HepG2 (cell line): Measurements from ENCODE around the gene XAB2. TPM values are rescaled to one million over a fixed set of nuclear protein-coding genes. Genes with fewer than 3 reads are reported as not detected.

ENCODE experiments used
- ATF7-NPFF ChIP-seq: sonication (generic); formaldehyde crosslinking; IDR thresholded peaks from 2 replicates; pipeline ENCODE4 v1.8.1; 2023; ENCODE audit warnings: mild to moderate bottlenecking, low read depth, missing genetic modification reagents, moderate library complexity
- CEBPB ChIP-seq: IDR thresholded peaks from 2 replicates; pipeline ENCODE4 v1.6.1; 2011; ENCODE audit warnings: low read depth, low read length, improper control_type of control experiment, borderline replicate concordance
- CHD2 ChIP-seq: IDR thresholded peaks from 2 replicates; pipeline ENCODE4 v1.6.1; 2011; ENCODE audit warnings: low read depth, low read length, improper control_type of control experiment
- ELF1 ChIP-seq: sonication (generic); formaldehyde crosslinking; IDR thresholded peaks from 2 replicates; pipeline ENCODE4 v1.4.0; 2020; ENCODE audit warnings: missing genetic modification reagents
- GABPB1 ChIP-seq: IDR thresholded peaks from 2 replicates; pipeline ENCODE4 v1.6.1; 2016; ENCODE audit warnings: mild to moderate bottlenecking, missing genetic modification reagents, moderate library complexity, missing compliant biosample characterization
- GFI1 ChIP-seq: sonication (generic); formaldehyde crosslinking; IDR thresholded peaks from 2 replicates; pipeline ENCODE4 v1.5.0; 2020; ENCODE audit warnings: missing genetic modification reagents, mild to moderate bottlenecking, borderline replicate concordance
- KAT8 ChIP-seq: IDR thresholded peaks from 2 replicates; pipeline ENCODE4 v1.6.1; 2016; ENCODE audit warnings: missing genetic modification reagents, missing compliant biosample characterization
- KLF16 ChIP-seq, 2 experiments: sonication (generic) in 1 of 2; formaldehyde crosslinking in 1 of 2; IDR thresholded peaks; 2 replicates each; pipeline versions ENCODE4 v1.6.1 to v1.8.0; 2016 to 2023; ENCODE audit warnings: missing genetic modification reagents in 2 of 2, missing compliant biosample characterization in 1 of 2
- MXD4 ChIP-seq: IDR thresholded peaks from 2 replicates; pipeline ENCODE4 v1.6.1; 2016; ENCODE audit warnings: mild to moderate bottlenecking, missing biosample characterization, missing genetic modification reagents
- PITX1 ChIP-seq: sonication (generic); formaldehyde crosslinking; IDR thresholded peaks from 2 replicates; pipeline ENCODE4 v1.5.1; 2020; ENCODE audit warnings: mild to moderate bottlenecking, missing genetic modification reagents
- POLR2A ChIP-seq, 2 experiments: IDR thresholded peaks; 2 replicates each; pipeline ENCODE4 v1.6.1; 2011; ENCODE audit warnings: low read depth in 2 of 2, low read length in 2 of 2, mild to moderate bottlenecking in 1 of 2, moderate library complexity in 1 of 2; ENCODE audit not compliant: insufficient read depth in 1 of 2
- ZNF136 ChIP-seq: sonication (generic); formaldehyde crosslinking; IDR thresholded peaks from 2 replicates; pipeline ENCODE4 v1.8.1; 2022; ENCODE audit warnings: low read depth, mild to moderate bottlenecking, moderate library complexity, missing genetic modification reagents
- ZNF260 ChIP-seq: sonication (generic); formaldehyde crosslinking; IDR thresholded peaks from 2 replicates; pipeline ENCODE4 v1.4.0; 2020; ENCODE audit warnings: missing genetic modification reagents, low read depth, mild to moderate bottlenecking, borderline replicate concordance
- ZNF44 ChIP-seq: sonication (generic); formaldehyde crosslinking; IDR thresholded peaks from 2 replicates; pipeline ENCODE4 v1.5.1; 2020; ENCODE audit warnings: mild to moderate bottlenecking, missing genetic modification reagents
- ZNF468 ChIP-seq: sonication (generic); formaldehyde crosslinking; IDR thresholded peaks from 2 replicates; pipeline ENCODE4 v1.8.0; 2022; ENCODE audit warnings: mild to moderate bottlenecking, moderate library complexity, missing genetic modification reagents
- ZSCAN9 ChIP-seq: IDR thresholded peaks from 2 replicates; pipeline ENCODE4 v1.6.1; 2016; ENCODE audit warnings: borderline replicate concordance
- polyA plus RNA-seq, 8 experiments: library from polyadenylated mRNA; depleted of rRNA in 3 of 8; stranded (reverse) in 7 of 8; unstranded in 1 of 8; fragments of >200 nt; fragmentation: Illumina TruSeq in 4 of 8; extraction: Trizol in 4 of 8; gene quantifications; 2 replicates each; pipeline versions ENCODE4 v1.2.1 to v1.2.3, GENCODE V29; 2011 to 2016; ENCODE audit warnings: low read depth in 4 of 8, missing spikeins in 1 of 8, mixed read lengths in 1 of 8; ENCODE audit not compliant: insufficient read depth in 1 of 8
- total RNA-seq, 5 experiments: library from RNA; depleted of rRNA; stranded (reverse); fragments of >200 nt; fragmentation: Illumina TruSeq; extraction: Trizol; gene quantifications; 2 replicates each; pipeline ENCODE4 v1.2.3, GENCODE V29; 2016; ENCODE audit warnings: low read depth in 1 of 5
- TF ChIP-seq, protein P1 (sequence below): sonication (generic); formaldehyde crosslinking; IDR thresholded peaks from 2 replicates; pipeline ENCODE4 v1.5.0; 2020; ENCODE audit warnings: mild to moderate bottlenecking, missing genetic modification reagents
- TF ChIP-seq, protein P2 (sequence below): sonication (generic); formaldehyde crosslinking; IDR thresholded peaks from 2 replicates; pipeline ENCODE4 v1.5.0; 2020; ENCODE audit warnings: mild to moderate bottlenecking, missing genetic modification reagents, borderline replicate concordance
- TF ChIP-seq, protein P3 (sequence below): sonication (generic); formaldehyde crosslinking; IDR thresholded peaks from 2 replicates; pipeline ENCODE4 v1.4.0; 2020; ENCODE audit warnings: missing genetic modification reagents
- TF ChIP-seq, protein P4 (sequence below): sonication (generic); formaldehyde crosslinking; IDR thresholded peaks from 2 replicates; pipeline ENCODE4 v1.8.0; 2022; ENCODE audit warnings: mild to moderate bottlenecking, missing genetic modification reagents, moderate library complexity

Gene XAB2
- total and polyA plus RNA-seq, 2 of the 13 experiments (the other 11 are each of a cell fraction or from before 2014, with no cell fraction given) = 6.2 to 23.9 TPM

DNA sequence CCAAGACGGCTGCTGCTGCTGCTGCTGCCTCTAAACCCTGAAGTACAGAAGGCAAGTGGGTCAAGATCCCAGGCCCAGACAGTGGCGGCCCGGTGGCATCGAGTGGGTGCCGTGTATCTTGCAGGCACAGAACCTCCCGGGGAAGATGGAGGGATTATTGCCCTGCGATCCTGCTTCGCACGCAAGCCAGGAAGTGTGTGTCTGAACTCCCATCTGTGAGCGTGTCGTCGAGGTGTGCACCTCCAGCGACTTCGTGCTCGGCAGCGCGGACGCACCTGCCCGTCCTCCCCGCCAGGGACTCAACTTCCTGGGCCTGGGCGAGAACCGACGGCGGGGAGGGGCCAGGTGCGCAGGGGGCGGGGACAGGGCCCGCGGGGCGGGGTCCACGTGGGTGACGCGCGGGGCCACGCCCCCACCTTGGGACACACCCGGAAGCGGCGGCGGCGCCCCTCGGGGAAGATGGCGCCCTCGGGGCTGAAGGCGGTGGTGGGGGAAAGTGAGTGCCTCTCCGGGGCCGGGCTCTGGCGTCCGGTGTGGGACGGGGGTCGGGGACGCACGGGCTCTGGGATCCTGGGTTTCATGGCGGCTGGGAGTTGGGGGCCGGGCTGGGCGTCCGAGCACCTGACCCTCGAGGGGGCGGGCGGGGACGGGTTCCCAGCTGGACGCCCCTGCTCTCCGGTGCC is 7.5 kb upstream of the XAB2 start, which contains the start of gene STXBP2 (continued):
- TF ChIP-seq, protein P1, sequence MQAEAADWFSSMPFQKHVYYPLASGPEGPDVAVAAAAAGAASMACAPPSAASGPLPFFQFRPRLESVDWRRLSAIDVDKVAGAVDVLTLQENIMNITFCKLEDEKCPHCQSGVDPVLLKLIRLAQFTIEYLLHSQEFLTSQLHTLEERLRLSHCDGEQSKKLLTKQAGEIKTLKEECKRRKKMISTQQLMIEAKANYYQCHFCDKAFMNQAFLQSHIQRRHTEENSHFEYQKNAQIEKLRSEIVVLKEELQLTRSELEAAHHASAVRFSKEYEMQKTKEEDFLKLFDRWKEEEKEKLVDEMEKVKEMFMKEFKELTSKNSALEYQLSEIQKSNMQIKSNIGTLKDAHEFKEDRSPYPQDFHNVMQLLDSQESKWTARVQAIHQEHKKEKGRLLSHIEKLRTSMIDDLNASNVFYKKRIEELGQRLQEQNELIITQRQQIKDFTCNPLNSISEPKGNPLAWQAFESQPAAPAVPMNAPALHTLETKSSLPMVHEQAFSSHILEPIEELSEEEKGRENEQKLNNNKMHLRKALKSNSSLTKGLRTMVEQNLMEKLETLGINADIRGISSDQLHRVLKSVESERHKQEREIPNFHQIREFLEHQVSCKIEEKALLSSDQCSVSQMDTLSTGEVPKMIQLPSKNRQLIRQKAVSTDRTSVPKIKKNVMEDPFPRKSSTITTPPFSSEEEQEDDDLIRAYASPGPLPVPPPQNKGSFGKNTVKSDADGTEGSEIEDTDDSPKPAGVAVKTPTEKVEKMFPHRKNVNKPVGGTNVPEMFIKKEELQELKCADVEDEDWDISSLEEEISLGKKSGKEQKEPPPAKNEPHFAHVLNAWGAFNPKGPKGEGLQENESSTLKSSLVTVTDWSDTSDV (CRISPR knock-in tag) = no peak
- TF ChIP-seq PITX1 (CRISPR knock-in tag) (no peak), POLR2A (IDR thresholded peaks at IDR 0.05; ENCODE audit: insufficient read depth in 1 of 2, low read depth in 2 of 2, low read length in 2 of 2) (peak in 1 of 2 experiments; percentile 83), ZSCAN9 (CRISPR knock-in tag) (peak; percentile 57; the same call in 1 of the 2 replicates), ZNF260 (CRISPR knock-in tag) (no peak), ZNF44 (CRISPR knock-in tag) (no peak), CEBPB (peak; percentile 57; the same call in 1 of the 2 replicates), GFI1 (no peak), KLF16 (CRISPR knock-in tag; IDR thresholded peaks at IDR 0.05) (peak in 1 of 2 experiments; percentile 26; a peak in 1 of 4 replicates), CHD2 (no peak), ZNF468 (CRISPR knock-in tag) (no peak), ATF7-NPFF (CRISPR knock-in tag) (peak; percentile 80), MXD4 (peak; percentile 61; the same call in 1 of the 2 replicates), ZNF136 (CRISPR knock-in tag) (no peak), KAT8 (peak; percentile 40; the same call in 1 of the 2 replicates), GABPB1 (CRISPR knock-in tag) (peak; percentile 75), ELF1 (CRISPR knock-in tag) (peak; percentile 92)
- TF ChIP-seq, protein P2, sequence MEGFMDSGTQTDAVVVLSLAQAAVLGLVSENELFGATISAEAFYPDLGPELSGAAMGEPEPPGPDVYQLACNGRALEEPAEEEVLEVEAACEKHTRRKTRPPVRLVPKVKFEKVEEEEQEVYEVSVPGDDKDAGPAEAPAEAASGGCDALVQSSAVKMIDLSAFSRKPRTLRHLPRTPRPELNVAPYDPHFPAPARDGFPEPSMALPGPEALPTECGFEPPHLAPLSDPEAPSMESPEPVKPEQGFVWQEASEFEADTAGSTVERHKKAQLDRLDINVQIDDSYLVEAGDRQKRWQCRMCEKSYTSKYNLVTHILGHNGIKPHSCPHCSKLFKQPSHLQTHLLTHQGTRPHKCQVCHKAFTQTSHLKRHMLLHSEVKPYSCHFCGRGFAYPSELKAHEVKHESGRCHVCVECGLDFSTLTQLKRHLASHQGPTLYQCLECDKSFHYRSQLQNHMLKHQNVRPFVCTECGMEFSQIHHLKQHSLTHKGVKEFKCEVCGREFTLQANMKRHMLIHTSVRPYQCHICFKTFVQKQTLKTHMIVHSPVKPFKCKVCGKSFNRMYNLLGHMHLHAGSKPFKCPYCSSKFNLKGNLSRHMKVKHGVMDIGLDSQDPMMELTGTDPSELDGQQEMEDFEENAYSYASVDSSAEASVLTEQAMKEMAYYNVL (CRISPR knock-in tag) = no peak
- TF ChIP-seq, protein P3, sequence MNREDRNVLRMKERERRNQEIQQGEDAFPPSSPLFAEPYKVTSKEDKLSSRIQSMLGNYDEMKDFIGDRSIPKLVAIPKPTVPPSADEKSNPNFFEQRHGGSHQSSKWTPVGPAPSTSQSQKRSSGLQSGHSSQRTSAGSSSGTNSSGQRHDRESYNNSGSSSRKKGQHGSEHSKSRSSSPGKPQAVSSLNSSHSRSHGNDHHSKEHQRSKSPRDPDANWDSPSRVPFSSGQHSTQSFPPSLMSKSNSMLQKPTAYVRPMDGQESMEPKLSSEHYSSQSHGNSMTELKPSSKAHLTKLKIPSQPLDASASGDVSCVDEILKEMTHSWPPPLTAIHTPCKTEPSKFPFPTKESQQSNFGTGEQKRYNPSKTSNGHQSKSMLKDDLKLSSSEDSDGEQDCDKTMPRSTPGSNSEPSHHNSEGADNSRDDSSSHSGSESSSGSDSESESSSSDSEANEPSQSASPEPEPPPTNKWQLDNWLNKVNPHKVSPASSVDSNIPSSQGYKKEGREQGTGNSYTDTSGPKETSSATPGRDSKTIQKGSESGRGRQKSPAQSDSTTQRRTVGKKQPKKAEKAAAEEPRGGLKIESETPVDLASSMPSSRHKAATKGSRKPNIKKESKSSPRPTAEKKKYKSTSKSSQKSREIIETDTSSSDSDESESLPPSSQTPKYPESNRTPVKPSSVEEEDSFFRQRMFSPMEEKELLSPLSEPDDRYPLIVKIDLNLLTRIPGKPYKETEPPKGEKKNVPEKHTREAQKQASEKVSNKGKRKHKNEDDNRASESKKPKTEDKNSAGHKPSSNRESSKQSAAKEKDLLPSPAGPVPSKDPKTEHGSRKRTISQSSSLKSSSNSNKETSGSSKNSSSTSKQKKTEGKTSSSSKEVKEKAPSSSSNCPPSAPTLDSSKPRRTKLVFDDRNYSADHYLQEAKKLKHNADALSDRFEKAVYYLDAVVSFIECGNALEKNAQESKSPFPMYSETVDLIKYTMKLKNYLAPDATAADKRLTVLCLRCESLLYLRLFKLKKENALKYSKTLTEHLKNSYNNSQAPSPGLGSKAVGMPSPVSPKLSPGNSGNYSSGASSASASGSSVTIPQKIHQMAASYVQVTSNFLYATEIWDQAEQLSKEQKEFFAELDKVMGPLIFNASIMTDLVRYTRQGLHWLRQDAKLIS = no peak
- TF ChIP-seq, protein P4, sequence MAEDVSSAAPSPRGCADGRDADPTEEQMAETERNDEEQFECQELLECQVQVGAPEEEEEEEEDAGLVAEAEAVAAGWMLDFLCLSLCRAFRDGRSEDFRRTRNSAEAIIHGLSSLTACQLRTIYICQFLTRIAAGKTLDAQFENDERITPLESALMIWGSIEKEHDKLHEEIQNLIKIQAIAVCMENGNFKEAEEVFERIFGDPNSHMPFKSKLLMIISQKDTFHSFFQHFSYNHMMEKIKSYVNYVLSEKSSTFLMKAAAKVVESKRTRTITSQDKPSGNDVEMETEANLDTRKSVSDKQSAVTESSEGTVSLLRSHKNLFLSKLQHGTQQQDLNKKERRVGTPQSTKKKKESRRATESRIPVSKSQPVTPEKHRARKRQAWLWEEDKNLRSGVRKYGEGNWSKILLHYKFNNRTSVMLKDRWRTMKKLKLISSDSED = no peak
